Measurements from ENCODE around the gene CDK6. TPM values are rescaled to one million over a fixed set of nuclear protein-coding genes. Genes with fewer than 3 reads are reported as not detected.

Gene CDK6
- total and polyA plus RNA-seq, 4 donors, result 3.3 to 35.0 (median 12.0) TPM

DNA sequence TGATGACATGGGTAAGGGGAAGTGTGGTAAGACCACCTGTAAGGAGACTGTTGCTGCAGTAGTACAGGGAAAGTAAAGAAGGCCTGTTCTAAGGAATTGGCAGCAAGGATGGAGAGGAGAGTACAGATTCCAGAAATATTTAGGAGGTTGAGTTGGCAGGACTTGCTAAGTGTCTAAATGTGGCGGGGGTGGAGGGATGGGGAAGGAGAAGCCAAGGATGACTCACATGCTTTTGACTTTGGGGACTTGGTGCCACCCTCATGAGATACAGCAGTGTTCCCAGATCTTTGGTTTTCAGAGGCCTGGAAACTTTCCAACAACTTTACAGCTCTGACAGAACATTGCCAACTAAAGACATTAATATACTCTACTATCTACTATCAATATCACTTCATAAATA is 45.4 kb downstream of the CDK6 start:
- Histone ChIP-seq H3K9me3 (ENCODE audit: control insufficient read depth in 4 of 4, low read length in 3 of 4) (peaks cover 0 to 3% (median 3%) of the 10 kb centered on the region in 4 donors), H3K36me3 (ENCODE audit: control insufficient read depth in 4 of 4, insufficient read depth in 3 of 4, low read depth in 1 of 4, low read length in 3 of 4) (peaks cover 0 to 1% (median 0%) of the 10 kb centered on the region in 4 donors), H3K4me1 (ENCODE audit: control insufficient read depth in 4 of 4, insufficient read depth in 4 of 4, low read length in 3 of 4) (peaks cover 0 to 3% (median under 1%) of the 10 kb centered on the region in 4 donors), H3K27ac (ENCODE audit: low read depth in 1 of 2, low read length in 2 of 2) (no peak overlapping the region), H3K4me3 (ENCODE audit: low read depth in 1 of 3, low read length in 3 of 3) (no peak overlapping the region), H3K9ac (ENCODE audit: low read depth in 1 of 2, low read length in 2 of 2) (no peak overlapping the region), H3K27me3 (ENCODE audit: control insufficient read depth in 4 of 4, insufficient read depth in 4 of 4, low read length in 3 of 4) (no peaks in the 10 kb centered on the region)
- TF ChIP-seq ZBTB33 (IDR thresholded peaks at IDR 0.05), result no peak
- TF ChIP-seq FOXA2 (IDR thresholded peaks at IDR 0.05), result no peak
- no peak for TF ChIP-seq RXRA (IDR thresholded peaks at IDR 0.05)
- TF ChIP-seq NR2F2 (IDR thresholded peaks at IDR 0.05), result no peak
- no peak for TF ChIP-seq YY1 (IDR thresholded peaks at IDR 0.05)
- no peak for TF ChIP-seq JUND (IDR thresholded peaks at IDR 0.05)
- TF ChIP-seq TAF1 (conservative IDR thresholded peaks at IDR 0.05), result no peak
- no peak for TF ChIP-seq HNF4A (conservative IDR thresholded peaks at IDR 0.05)
- TF ChIP-seq EGR1 (IDR thresholded peaks at IDR 0.05; ENCODE audit: low read depth in 2 of 2), result no peak
- TF ChIP-seq REST (IDR thresholded peaks at IDR 0.05), result no peak
- no peak for TF ChIP-seq GABPA (IDR thresholded peaks at IDR 0.05 in 1 of 2, conservative IDR thresholded peaks at IDR 0.05 in 1 of 2)
- TF ChIP-seq ATF3 (IDR thresholded peaks at IDR 0.05), result no peak
- no peak for TF ChIP-seq FOXA1 (IDR thresholded peaks at IDR 0.05)
- 92% methylated on average over 1 of the region's 1 CpG for WGBS
- DNase-seq (ENCODE audit: low spot score), result no peak

DNA sequence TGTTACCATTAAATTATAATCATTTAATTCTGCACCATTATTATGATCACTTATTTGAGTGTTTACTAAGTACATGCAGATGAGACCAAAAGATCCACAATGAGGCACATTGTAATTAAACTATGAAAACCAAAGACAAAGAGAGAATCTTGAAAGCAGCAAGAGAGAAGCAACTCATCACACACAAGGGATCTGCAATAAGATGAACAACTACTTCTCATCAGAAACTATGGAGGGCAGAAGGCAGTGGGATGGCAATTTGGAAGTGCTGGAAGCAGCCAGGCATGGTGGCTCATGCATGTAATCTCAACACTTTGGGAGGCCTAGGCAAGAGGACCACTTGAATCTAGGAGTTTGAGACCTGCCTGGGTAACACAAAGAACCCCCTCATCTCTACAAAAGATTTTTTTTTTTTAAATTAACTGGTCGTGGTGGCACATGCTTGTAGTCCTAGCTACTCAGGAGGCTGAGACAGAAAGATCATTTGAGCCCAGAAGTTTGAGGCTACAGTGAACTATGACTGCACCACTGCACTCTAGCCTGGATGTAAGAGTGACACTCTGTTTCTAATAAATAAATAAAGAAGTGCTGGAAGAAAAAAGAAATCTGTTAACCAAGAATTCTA is 47.7 kb downstream of the CDK6 start:
- no peak overlapping the region for H3K4me3 ChIP-seq (ENCODE audit: low read depth in 1 of 3, low read length in 3 of 3)
- peaks cover 0 to 3% (median under 1%) of the 10 kb centered on the region in 4 donors for H3K4me1 ChIP-seq (ENCODE audit: control insufficient read depth in 4 of 4, insufficient read depth in 4 of 4, low read length in 3 of 4)

More for the DNA sequence above, 47.7 kb downstream of the CDK6 start:
- H3K27me3 ChIP-seq (ENCODE audit: control insufficient read depth in 4 of 4, insufficient read depth in 4 of 4, low read length in 3 of 4), result no peaks in the 10 kb centered on the region
- no peak for TF ChIP-seq ATF3 (IDR thresholded peaks at IDR 0.05)
- no peak for TF ChIP-seq JUND (IDR thresholded peaks at IDR 0.05)
- TF ChIP-seq FOXA1 (IDR thresholded peaks at IDR 0.05), result no peak
- TF ChIP-seq CTCF (IDR thresholded peaks at IDR 0.05; ENCODE audit: low read depth, low read length, missing input control), result no peak
- H3K9me3 ChIP-seq (ENCODE audit: control insufficient read depth in 4 of 4, low read length in 3 of 4), result peaks cover 0 to 3% (median 3%) of the 10 kb centered on the region in 4 donors
- no peak for DNase-seq (ENCODE audit: low spot score)
- peaks cover 0 to 1% (median 0%) of the 10 kb centered on the region in 4 donors for H3K36me3 ChIP-seq (ENCODE audit: control insufficient read depth in 4 of 4, insufficient read depth in 3 of 4, low read depth in 1 of 4, low read length in 3 of 4)
- H3K9ac ChIP-seq (ENCODE audit: low read depth in 1 of 2, low read length in 2 of 2), result no peak overlapping the region
- H3K27ac ChIP-seq (ENCODE audit: low read depth in 1 of 2, low read length in 2 of 2), result no peak overlapping the region
- WGBS, result 92% methylated on average over 1 of the region's 1 CpG

Measured in liver (tissue), 9 donors.